Measurements from ENCODE around the gene NINJ1. TPM values are rescaled to one million over a fixed set of nuclear protein-coding genes. Genes with fewer than 3 reads are reported as not detected.

The NINJ1 gene
- total RNA-seq, 4 donors from 2014 or later: 82.9 to 168 (median 121) TPM

DNA sequence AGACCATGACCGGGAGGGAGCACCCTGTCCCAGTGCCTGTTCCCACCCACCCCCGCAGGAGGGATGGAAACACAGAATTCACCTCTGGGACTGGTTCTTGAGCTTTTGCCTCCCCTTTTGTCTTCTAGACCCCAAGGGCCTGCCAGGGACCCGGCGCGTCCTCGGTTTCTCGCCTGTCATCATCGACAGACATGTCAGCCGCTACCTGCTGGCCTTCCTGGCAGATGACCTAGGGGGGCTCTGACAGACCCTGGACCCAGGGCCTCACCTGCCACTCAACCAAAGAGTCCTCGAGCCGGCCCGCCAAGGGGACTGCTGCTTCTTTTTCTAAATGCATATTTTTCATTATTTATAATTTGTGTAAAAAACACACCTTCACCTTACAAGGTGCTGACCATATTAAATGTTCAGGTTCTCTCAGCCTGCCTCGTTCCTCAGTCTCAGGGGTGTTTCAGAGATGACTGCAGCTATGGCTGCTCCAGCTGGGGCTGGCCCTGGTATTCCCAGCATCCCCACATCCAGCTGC, 21.1 kb downstream of the NINJ1 start:
- TF ChIP-seq CTCF (IDR thresholded peaks at IDR 0.05) (no peak), POLR2A (IDR thresholded peaks at IDR 0.05) (no peak)
- no peak overlapping the region for H3K27ac ChIP-seq
- intact Hi-C loops (cut with DNase I): loop anchor here (5.0 to 10.0 kb wide), 2 partner anchors 108 to 189 kb away; no protein-coding TSS in a partner anchor
- WGBS, 2 donors: 87 to 93% methylated on average over 12 to 13 of the region's 13 CpGs
- H3K27me3 ChIP-seq: no peaks in the 10 kb centered on the region
- H3K4me1 ChIP-seq: peaks cover 7 to 13% of the 10 kb centered on the region in 2 donors
- peaks cover 5 to 6% of the 10 kb centered on the region in 2 donors for H3K36me3 ChIP-seq
- peak in 1 of 2 donors; percentile 2 for DNase-seq
- H3K9me3 ChIP-seq: no peaks in the 10 kb centered on the region
- no peak overlapping the region for H3K4me3 ChIP-seq (replicated peaks in 1 of 3)

DNA sequence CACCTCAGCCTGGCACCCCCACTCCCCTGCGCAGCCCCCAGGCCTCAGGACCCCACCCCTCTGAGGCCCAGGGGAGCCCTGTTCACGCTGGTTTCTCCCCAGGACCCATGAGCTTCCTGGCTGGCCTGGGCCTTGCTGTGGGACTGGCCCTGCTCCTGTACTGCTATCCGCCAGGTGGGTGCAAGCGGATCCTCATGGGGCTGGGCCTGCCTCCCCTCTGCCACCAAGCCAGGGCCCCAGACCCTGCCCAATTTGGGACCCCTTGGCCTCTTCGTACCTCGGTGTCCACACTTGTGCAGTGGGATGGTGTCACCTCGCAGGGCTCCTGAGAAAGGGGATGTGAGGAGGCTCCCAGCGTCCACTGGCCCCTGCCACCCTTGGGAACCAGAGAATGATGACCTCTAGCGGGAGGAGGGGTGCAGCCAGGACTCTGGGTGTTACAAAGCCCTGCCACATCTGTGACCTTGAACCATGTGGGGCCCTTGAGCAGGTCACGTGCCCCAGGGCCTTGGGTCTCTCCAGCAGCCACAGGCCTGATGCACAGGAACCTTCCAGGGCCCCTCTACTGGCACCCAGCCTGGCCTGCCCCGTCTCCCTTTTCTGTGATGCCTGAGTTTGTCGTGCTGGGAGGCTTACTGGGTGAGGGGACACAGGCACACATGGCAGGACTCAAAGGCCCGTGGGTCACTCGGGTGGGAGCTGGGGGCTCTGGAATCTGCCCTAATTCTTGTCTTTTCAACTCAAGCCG, 21.8 kb downstream of the NINJ1 start:
- whole genome bisulfite sequencing, 2 donors: 90 to 100% methylated on average over 2 to 13 of the region's 15 CpGs
- Histone ChIP-seq H3K9me3 (no peaks in the 10 kb centered on the region), H3K4me3 (replicated peaks in 1 of 3) (no peak overlapping the region), H3K27me3 (no peaks in the 10 kb centered on the region), H3K27ac (no peak overlapping the region), H3K36me3 (peaks cover 5 to 6% of the 10 kb centered on the region in 2 donors), H3K4me1 (peaks cover 7 to 13% of the 10 kb centered on the region in 2 donors)
- peak in 1 of 2 donors; percentile 2 for DNase-seq
- no peak for TF ChIP-seq CTCF (IDR thresholded peaks at IDR 0.05)
- no peak for TF ChIP-seq POLR2A (IDR thresholded peaks at IDR 0.05)
- intact Hi-C loops (cut with DNase I): loop anchor here (5.0 to 10.0 kb wide), 2 partner anchors 107 to 190 kb away; no protein-coding TSS in a partner anchor

- WGBS, 2 donors: 90 to 95% methylated on average over 11 to 17 of the region's 18 CpGs
- Histone ChIP-seq H3K27me3 (no peaks in the 10 kb centered on the region), H3K9me3 (no peaks in the 10 kb centered on the region), H3K36me3 (peaks cover 5 to 6% of the 10 kb centered on the region in 2 donors), H3K4me3 (replicated peaks in 1 of 3) (no peak overlapping the region), H3K27ac (no peak overlapping the region), H3K4me1 (peaks cover 7 to 15% of the 10 kb centered on the region in 2 donors)
- TF ChIP-seq CTCF (IDR thresholded peaks at IDR 0.05) (no peak), POLR2A (IDR thresholded peaks at IDR 0.05) (no peak)
- intact Hi-C loops (cut with DNase I): loop anchor here (5.0 to 10.0 kb wide), 2 partner anchors 107 to 191 kb away; no protein-coding TSS in a partner anchor
- DNase-seq: peak in 1 of 2 donors; percentile 3
Observed at GRCh38 chr9:93111371-93112115, 22.5 kb downstream of the NINJ1 start.

GRCh38 chr9:93111001-93111370, 23.1 kb downstream of the NINJ1 start:
- H3K4me1 ChIP-seq: peaks cover 1 to 10% of the 10 kb centered on the region in 2 donors
- no peak overlapping the region for H3K4me3 ChIP-seq (replicated peaks in 1 of 3)
- intact Hi-C loops (cut with DNase I): loop anchor here (5.0 to 10.0 kb wide), 2 partner anchors 106 to 191 kb away; no protein-coding TSS in a partner anchor
- WGBS, 2 donors: 94 to 95% methylated on average over 10 to 11 of the region's 11 CpGs
- no peaks in the 10 kb centered on the region for H3K9me3 ChIP-seq
- peaks cover 5 to 6% of the 10 kb centered on the region in 2 donors for H3K36me3 ChIP-seq
- H3K27ac ChIP-seq: no peak overlapping the region
- DNase-seq: no peak
- TF ChIP-seq POLR2A (IDR thresholded peaks at IDR 0.05) (no peak), CTCF (IDR thresholded peaks at IDR 0.05) (no peak)
- no peaks in the 10 kb centered on the region for H3K27me3 ChIP-seq
